DOHH2 (cell line): Measurements from ENCODE around the gene ACTN1.

ENCODE experiments used
- CTCF ChIP-seq: fragments of 200-600 bp; sonication (generic); IDR thresholded peaks from one replicate; pipeline ENCODE4 v1.5.1; 2014; ENCODE audit warnings: antibody characterized with exemption, mild to moderate bottlenecking, low read depth, low read length; ENCODE audit not compliant: poor library complexity, severe bottlenecking
- EZH2phosphoT487 ChIP-seq: fragments of 200-600 bp; sonication (generic); IDR thresholded peaks from 2 replicates; pipeline ENCODE4 v1.6.1; 2017; ENCODE audit warnings: borderline replicate concordance, mild to moderate bottlenecking, antibody characterized with exemption, low read length, moderate library complexity, mixed read lengths

- TF ChIP-seq CTCF (no peak), EZH2phosphoT487 (no peak)
Measured at GRCh38 chr14:68968721-68969120, 10.4 kb downstream of the ACTN1 start.
